ENCODE results near the gene HRH4.

HRH4 gene, protein sequence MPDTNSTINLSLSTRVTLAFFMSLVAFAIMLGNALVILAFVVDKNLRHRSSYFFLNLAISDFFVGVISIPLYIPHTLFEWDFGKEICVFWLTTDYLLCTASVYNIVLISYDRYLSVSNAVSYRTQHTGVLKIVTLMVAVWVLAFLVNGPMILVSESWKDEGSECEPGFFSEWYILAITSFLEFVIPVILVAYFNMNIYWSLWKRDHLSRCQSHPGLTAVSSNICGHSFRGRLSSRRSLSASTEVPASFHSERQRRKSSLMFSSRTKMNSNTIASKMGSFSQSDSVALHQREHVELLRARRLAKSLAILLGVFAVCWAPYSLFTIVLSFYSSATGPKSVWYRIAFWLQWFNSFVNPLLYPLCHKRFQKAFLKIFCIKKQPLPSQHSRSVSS

DNA sequence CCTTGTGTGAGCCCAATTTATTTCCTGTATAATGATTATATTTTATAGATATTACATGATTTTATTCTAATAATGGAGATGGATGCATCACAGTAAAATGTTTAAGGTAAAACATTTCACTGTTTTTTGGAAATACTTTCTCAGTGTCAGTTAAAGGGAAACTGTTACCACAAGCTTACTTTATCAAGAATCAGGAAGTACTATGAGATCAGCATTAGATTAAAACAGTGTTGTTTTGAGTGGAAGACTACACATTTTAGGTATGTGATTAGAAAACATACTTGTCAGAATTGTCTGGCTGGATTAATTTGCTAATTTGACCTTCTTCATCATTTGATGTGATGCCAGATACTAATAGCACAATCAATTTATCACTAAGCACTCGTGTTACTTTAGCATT is at the start of gene HRH4:
Gene HRH4, plus strand, starts transcription at position 250 of the 400 bp plus-strand sequence. Its CDS starts 92 bp downstream, at position 342.
- TF ChIP-seq, protein P1, sequence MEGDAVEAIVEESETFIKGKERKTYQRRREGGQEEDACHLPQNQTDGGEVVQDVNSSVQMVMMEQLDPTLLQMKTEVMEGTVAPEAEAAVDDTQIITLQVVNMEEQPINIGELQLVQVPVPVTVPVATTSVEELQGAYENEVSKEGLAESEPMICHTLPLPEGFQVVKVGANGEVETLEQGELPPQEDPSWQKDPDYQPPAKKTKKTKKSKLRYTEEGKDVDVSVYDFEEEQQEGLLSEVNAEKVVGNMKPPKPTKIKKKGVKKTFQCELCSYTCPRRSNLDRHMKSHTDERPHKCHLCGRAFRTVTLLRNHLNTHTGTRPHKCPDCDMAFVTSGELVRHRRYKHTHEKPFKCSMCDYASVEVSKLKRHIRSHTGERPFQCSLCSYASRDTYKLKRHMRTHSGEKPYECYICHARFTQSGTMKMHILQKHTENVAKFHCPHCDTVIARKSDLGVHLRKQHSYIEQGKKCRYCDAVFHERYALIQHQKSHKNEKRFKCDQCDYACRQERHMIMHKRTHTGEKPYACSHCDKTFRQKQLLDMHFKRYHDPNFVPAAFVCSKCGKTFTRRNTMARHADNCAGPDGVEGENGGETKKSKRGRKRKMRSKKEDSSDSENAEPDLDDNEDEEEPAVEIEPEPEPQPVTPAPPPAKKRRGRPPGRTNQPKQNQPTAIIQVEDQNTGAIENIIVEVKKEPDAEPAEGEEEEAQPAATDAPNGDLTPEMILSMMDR (IDR thresholded peaks at IDR 0.05): no peak

DNA sequence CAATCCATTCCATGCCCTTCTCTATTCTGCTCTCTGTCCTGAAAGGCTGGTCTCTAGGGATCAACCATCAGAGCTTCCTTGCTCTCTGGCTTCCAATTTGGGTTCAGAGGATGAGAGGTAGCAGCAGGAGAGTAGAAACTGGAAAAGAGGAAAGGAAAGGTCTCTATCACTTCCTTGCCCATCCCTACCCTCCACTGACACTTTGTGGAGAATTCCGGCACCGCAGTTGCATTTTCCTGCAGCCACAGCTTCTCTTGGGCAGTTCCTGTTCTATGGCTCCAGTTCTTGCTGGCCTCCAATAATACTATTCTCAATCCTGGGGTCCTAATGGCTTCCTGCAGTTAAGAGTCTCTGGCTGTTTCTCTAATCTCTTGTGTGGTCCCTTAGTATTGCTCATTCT is 47.3 kb upstream of the HRH4 start:
- TF ChIP-seq, protein P1 (IDR thresholded peaks at IDR 0.05): no peak

DNA sequence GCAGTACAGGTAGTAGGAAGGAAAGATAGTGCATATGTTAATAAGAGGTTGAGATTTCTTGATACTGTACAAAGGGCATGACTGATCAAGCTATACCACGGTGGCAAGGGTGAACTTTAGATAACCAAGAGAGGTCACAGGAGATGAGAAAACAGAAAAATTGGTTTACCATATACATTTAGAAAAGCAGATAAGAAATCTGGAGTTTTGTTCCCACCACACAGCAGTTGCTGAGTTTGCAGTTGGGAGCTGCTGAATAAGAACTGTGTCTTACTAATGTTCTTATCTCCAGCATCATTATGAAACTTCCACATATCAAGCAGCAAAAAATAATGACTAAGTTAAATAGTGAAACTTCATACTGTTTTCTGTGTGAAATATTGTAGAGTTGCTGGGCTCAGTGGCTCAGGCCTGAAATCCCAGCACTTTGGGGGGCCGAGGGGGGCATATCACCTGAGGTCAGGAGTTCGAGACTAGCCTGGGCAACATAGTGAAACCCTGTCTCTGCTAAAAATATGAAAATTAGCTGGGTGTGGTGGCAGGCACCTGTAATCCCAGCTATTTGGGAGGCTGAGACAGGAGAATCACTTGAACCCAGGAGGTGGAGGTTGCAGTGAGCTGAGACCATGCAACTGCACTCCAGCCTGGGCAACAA is 46.0 kb upstream of the HRH4 start:
- TF ChIP-seq, protein P1 (IDR thresholded peaks at IDR 0.05): no peak

DNA sequence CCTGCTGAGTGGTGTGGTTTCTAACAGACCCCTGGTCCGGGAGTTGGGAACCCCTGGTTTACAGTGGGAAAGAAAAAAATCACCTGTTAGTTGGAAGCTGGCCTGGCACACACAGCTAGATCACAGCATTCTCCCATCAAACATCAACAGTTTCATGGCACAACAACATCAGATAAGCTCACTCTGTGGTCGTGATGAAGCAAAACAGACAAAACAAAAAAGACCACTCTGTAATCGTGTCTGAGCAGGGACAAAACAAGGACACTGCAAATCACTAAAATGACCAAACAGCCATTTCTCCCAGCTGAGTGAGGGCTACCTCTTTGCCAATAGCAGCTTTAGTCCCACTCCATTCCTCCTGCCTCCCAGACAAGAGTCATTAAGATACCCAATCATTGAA is 43.0 kb upstream of the HRH4 start:
- TF ChIP-seq, protein P1 (IDR thresholded peaks at IDR 0.05): no peak

DNA sequence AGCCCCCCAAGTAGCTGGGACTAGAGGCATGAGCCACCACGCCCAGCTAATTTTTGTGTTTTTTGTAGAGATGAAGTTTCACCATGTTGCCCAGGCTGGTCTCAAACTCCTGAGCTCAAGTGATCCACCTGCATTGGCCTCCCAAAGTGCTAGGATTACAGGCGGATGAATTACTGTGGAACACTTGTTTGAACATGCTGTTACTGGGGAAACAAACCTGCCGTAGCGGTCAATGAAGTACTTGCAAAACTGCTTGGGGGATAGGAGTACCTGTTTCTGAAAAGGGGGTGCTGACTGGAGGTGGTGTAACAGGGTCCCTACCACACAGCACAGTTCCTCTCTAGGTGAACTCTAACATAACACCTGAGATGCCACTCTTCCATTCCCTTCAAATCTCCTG is 39.9 kb upstream of the HRH4 start:
- TF ChIP-seq, protein P1 (IDR thresholded peaks at IDR 0.05): no peak

DNA sequence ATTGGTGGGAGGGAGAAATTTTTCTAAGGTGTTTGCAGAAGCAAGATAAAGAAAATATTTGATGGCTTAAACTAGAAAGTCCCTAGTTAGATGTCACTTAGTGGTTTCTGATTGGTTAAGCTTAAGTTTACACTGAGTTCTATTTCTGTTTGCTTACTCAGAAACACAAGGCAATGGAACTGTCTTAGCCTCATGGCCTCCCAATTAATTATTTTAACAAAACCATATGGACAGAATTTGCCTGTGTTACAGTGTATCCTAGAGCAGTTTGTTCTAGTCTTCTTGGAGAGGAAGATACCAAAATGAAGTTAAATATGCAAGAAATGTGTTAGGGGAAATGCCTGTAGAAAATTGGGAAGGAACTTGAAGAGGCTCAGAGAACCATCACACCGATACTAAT is 38.6 kb upstream of the HRH4 start:
- TF ChIP-seq, protein P1 (IDR thresholded peaks at IDR 0.05): no peak

DNA sequence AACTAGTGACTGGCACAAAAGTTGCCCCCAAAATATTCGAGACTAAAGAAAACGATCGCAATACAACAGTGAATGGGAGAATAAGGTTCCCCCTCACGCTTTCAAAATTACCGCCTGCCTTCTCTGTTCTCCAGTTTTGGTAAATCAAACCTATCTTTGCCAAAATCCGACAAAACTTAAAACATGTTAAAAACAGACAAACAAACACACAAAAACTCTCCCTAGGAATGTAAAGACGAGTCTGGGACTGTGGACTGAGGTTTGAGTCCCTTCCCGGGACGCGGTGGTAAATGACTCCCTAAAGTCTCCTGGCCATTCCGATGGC is 34.4 kb upstream of the HRH4 start:
- TF ChIP-seq, protein P1 (IDR thresholded peaks at IDR 0.05): no peak

Data from LNCAP (cell line).